ENCODE results near the gene PRELP.
A peak's percentile ranks its signal among the peaks of the same experiment; 100 is the strongest.
"Not testable (repeated sequence)": the region's sequence is repeated elsewhere in the genome, so short reads cannot be mapped to it uniquely, and the experiment has no call there.

PRELP gene

GRCh38 chr1:203518139-203518538 is 42.5 kb downstream of the PRELP start:
- H3K4me1 Mint-ChIP-seq, result peaks cover 16% of the 10 kb centered on the region

GRCh38 chr1:203518541-203518940 is 42.9 kb downstream of the PRELP start:
- Mint-ChIP-seq H3K9me3 (no peaks in the 10 kb centered on the region), H3K27me3 (no peaks in the 10 kb centered on the region), H3K4me1 (peaks cover 12% of the 10 kb centered on the region), H3K27ac (peak overlapping the region in 1 of 2 donors; percentile 19), H3K4me3 (no peak overlapping the region)
- DNase-seq (no peak), ATAC-seq (no peak)

More at GRCh38 chr1:203518139-203518538, 42.5 kb downstream of the PRELP start:
- DNase-seq, H3K27ac Mint-ChIP-seq, ATAC-seq, H3K9me3 Mint-ChIP-seq, H3K4me3 Mint-ChIP-seq, H3K27me3 Mint-ChIP-seq: not testable (repeated sequence)

- ATAC-seq, result no peak
- Mint-ChIP-seq H3K27ac (no peak overlapping the region), H3K4me1 (peaks cover 5% of the 10 kb centered on the region), H3K9me3 (no peaks in the 10 kb centered on the region), H3K27me3 (no peaks in the 10 kb centered on the region), H3K4me3 (no peak overlapping the region)
- no peak for DNase-seq
Observed at GRCh38 chr1:203519053-203519840, 43.6 kb downstream of the PRELP start.

GRCh38 chr1:203519896-203520295 is 44.3 kb downstream of the PRELP start:
- ATAC-seq, result no peak
- Mint-ChIP-seq H3K9me3 (no peaks in the 10 kb centered on the region), H3K27ac (peak overlapping the region in 1 of 2 donors; percentile 54), H3K27me3 (no peaks in the 10 kb centered on the region), H3K4me3 (no peak overlapping the region), H3K4me1 (no peaks in the 10 kb centered on the region)
- DNase-seq, result no peak

GRCh38 chr1:203520315-203520714 is 44.7 kb downstream of the PRELP start:
- no peak for DNase-seq
- H3K4me3 Mint-ChIP-seq, result no peak overlapping the region
- no peaks in the 10 kb centered on the region for H3K4me1 Mint-ChIP-seq
- peak overlapping the region in 1 of 2 donors; percentile 54 for H3K27ac Mint-ChIP-seq
- H3K27me3 Mint-ChIP-seq, result no peaks in the 10 kb centered on the region
- no peak for ATAC-seq
- no peaks in the 10 kb centered on the region for H3K9me3 Mint-ChIP-seq

GRCh38 chr1:203521074-203521794 is 45.6 kb downstream of the PRELP start:
- peak overlapping the region in 1 of 2 donors; percentile 34 for H3K27ac Mint-ChIP-seq
- DNase-seq (no peak), ATAC-seq (no peak)
- H3K4me1 Mint-ChIP-seq, result no peaks in the 10 kb centered on the region
- H3K4me3 Mint-ChIP-seq, result no peak overlapping the region
- no peaks in the 10 kb centered on the region for H3K9me3 Mint-ChIP-seq
- no peaks in the 10 kb centered on the region for H3K27me3 Mint-ChIP-seq

- H3K9me3 Mint-ChIP-seq, result no peaks in the 10 kb centered on the region
- no peak for ATAC-seq
- H3K27me3 Mint-ChIP-seq, result no peaks in the 10 kb centered on the region
- no peak for DNase-seq
- no peak overlapping the region for H3K4me3 Mint-ChIP-seq
- H3K27ac Mint-ChIP-seq, result peak overlapping the region in 1 of 2 donors; percentile 34
- no peaks in the 10 kb centered on the region for H3K4me1 Mint-ChIP-seq
Observed at GRCh38 chr1:203521812-203522211, 46.2 kb downstream of the PRELP start.

GRCh38 chr1:203522237-203522636 is 46.6 kb downstream of the PRELP start:
- DNase-seq (no peak), ATAC-seq (no peak)
- Mint-ChIP-seq H3K27me3 (no peaks in the 10 kb centered on the region), H3K27ac (no peak overlapping the region), H3K4me1 (no peaks in the 10 kb centered on the region), H3K4me3 (no peak overlapping the region), H3K9me3 (no peaks in the 10 kb centered on the region)

GRCh38 chr1:203523667-203524066 is 48.1 kb downstream of the PRELP start:
- ATAC-seq (no peak), DNase-seq (no peak)
- Mint-ChIP-seq H3K27me3 (no peaks in the 10 kb centered on the region), H3K4me1 (no peaks in the 10 kb centered on the region), H3K27ac (no peak overlapping the region), H3K4me3 (no peak overlapping the region), H3K9me3 (no peaks in the 10 kb centered on the region)

GRCh38 chr1:203524152-203524551 is 48.5 kb downstream of the PRELP start:
- ATAC-seq, result no peak
- H3K9me3 Mint-ChIP-seq, result no peaks in the 10 kb centered on the region
- peaks cover 5% of the 10 kb centered on the region for H3K4me1 Mint-ChIP-seq
- H3K4me3 Mint-ChIP-seq, result no peak overlapping the region
- H3K27ac Mint-ChIP-seq, result no peak overlapping the region
- no peaks in the 10 kb centered on the region for H3K27me3 Mint-ChIP-seq
- DNase-seq, result no peak

GRCh38 chr1:203524824-203525223 is 49.2 kb downstream of the PRELP start:
- no peaks in the 10 kb centered on the region for H3K9me3 Mint-ChIP-seq

GRCh38 chr1:203525685-203526084 is 50.1 kb downstream of the PRELP start:
- Mint-ChIP-seq H3K4me1 (peaks cover 14% of the 10 kb centered on the region), H3K27me3 (no peaks in the 10 kb centered on the region), H3K27ac (peak overlapping the region; percentile 6 to 32), H3K9me3 (no peaks in the 10 kb centered on the region), H3K4me3 (no peak overlapping the region)
- ATAC-seq, result no peak
- no peak for DNase-seq

More at GRCh38 chr1:203524824-203525223, 49.2 kb downstream of the PRELP start:
- H3K4me1 Mint-ChIP-seq, result peaks cover 11% of the 10 kb centered on the region
- ATAC-seq (no peak), DNase-seq (no peak)
- no peaks in the 10 kb centered on the region for H3K27me3 Mint-ChIP-seq
- H3K27ac Mint-ChIP-seq, result no peak overlapping the region
- H3K4me3 Mint-ChIP-seq, result no peak overlapping the region

- DNase-seq (no peak), ATAC-seq (no peak)
- H3K4me3 Mint-ChIP-seq, result no peak overlapping the region
- no peaks in the 10 kb centered on the region for H3K9me3 Mint-ChIP-seq
- H3K27ac Mint-ChIP-seq, result no peak overlapping the region
- no peaks in the 10 kb centered on the region for H3K27me3 Mint-ChIP-seq
- H3K4me1 Mint-ChIP-seq, result peaks cover 14% of the 10 kb centered on the region
Observed at GRCh38 chr1:203526130-203526529, 50.5 kb downstream of the PRELP start.

- ATAC-seq, result no peak
- no peak overlapping the region for H3K4me3 Mint-ChIP-seq
- no peaks in the 10 kb centered on the region for H3K27me3 Mint-ChIP-seq
- DNase-seq, result no peak
- no peaks in the 10 kb centered on the region for H3K9me3 Mint-ChIP-seq
- peaks cover 14% of the 10 kb centered on the region for H3K4me1 Mint-ChIP-seq
- H3K27ac Mint-ChIP-seq, result peak overlapping the region in 1 of 2 donors; percentile 66
Observed at GRCh38 chr1:203526572-203526971, 51.0 kb downstream of the PRELP start.

GRCh38 chr1:203527013-203527412 is 51.4 kb downstream of the PRELP start:
- Mint-ChIP-seq H3K4me1 (peaks cover 14% of the 10 kb centered on the region), H3K27me3 (no peaks in the 10 kb centered on the region), H3K9me3 (no peaks in the 10 kb centered on the region), H3K4me3 (no peak overlapping the region), H3K27ac (peak overlapping the region in 1 of 2 donors; percentile 66)
- DNase-seq (no peak), ATAC-seq (no peak)

- no peak for ATAC-seq
- DNase-seq, result no peak
- Mint-ChIP-seq H3K27me3 (no peaks in the 10 kb centered on the region), H3K4me3 (no peak overlapping the region), H3K4me1 (peaks cover 14% of the 10 kb centered on the region), H3K27ac (no peak overlapping the region), H3K9me3 (no peaks in the 10 kb centered on the region)
Observed at GRCh38 chr1:203528063-203528462, 52.5 kb downstream of the PRELP start.

Measured in stimulated activated naive CD8-positive, alpha-beta T cell treated with anti-CD3 and anti-CD28 coated beads, Interleukin-15, amount 100 ng/mL, for 72 hours (primary cell).